DND-41 (cell line): ENCODE results near the gene ABCA3.

Experiments used
- EZH2 ChIP-seq: IDR thresholded peaks from 3 replicates; pipeline ENCODE4 v1.6.1; 2012; ENCODE audit warnings: borderline replicate concordance, low read depth, mild to moderate bottlenecking, moderate library complexity, low read length, inconsistent platforms; ENCODE audit not compliant: severe bottlenecking
- TF ChIP-seq, protein P1 (sequence below): IDR thresholded peaks from 2 replicates; pipeline ENCODE4 v1.5.1; 2012; ENCODE audit warnings: borderline replicate concordance, low read length, moderate library complexity, mild to moderate bottlenecking; ENCODE audit not compliant: poor library complexity, severe bottlenecking; ENCODE audit errors: extremely low read depth

- TF ChIP-seq, protein P1, sequence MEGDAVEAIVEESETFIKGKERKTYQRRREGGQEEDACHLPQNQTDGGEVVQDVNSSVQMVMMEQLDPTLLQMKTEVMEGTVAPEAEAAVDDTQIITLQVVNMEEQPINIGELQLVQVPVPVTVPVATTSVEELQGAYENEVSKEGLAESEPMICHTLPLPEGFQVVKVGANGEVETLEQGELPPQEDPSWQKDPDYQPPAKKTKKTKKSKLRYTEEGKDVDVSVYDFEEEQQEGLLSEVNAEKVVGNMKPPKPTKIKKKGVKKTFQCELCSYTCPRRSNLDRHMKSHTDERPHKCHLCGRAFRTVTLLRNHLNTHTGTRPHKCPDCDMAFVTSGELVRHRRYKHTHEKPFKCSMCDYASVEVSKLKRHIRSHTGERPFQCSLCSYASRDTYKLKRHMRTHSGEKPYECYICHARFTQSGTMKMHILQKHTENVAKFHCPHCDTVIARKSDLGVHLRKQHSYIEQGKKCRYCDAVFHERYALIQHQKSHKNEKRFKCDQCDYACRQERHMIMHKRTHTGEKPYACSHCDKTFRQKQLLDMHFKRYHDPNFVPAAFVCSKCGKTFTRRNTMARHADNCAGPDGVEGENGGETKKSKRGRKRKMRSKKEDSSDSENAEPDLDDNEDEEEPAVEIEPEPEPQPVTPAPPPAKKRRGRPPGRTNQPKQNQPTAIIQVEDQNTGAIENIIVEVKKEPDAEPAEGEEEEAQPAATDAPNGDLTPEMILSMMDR, result no peak
- TF ChIP-seq EZH2, result no peak
These were observed 72.4 kb downstream of the ABCA3 start, which contains the start of gene RNPS1 for GRCh38 chr16:2267913-2268666.
